Stimulated activated CD4-positive, alpha-beta T cell treated with anti-CD3 and anti-CD28 coated beads, Interleukin-4, amount 100 ng/mL, for 1 hour (primary cell): ENCODE data around the gene ZNF580.

ENCODE experiments used
- DNase-seq: peaks from one replicate; pipeline ENCODE4 v3.0.0-alpha.2; 2020

ZNF580 gene

GRCh38 chr19:55680339-55681130, 39.7 kb downstream of the ZNF580 start:
- DNase-seq, result no peak

- no peak for DNase-seq
These were observed 40.6 kb downstream of the ZNF580 start for GRCh38 chr19:55681131-55682092.

- no peak for DNase-seq
These were observed 42.9 kb downstream of the ZNF580 start for GRCh38 chr19:55683449-55684261.

- DNase-seq, result no peak
These were observed 44.3 kb downstream of the ZNF580 start for GRCh38 chr19:55684946-55685681.

GRCh38 chr19:55685776-55686175, 45.0 kb downstream of the ZNF580 start:
- no peak for DNase-seq

DNA sequence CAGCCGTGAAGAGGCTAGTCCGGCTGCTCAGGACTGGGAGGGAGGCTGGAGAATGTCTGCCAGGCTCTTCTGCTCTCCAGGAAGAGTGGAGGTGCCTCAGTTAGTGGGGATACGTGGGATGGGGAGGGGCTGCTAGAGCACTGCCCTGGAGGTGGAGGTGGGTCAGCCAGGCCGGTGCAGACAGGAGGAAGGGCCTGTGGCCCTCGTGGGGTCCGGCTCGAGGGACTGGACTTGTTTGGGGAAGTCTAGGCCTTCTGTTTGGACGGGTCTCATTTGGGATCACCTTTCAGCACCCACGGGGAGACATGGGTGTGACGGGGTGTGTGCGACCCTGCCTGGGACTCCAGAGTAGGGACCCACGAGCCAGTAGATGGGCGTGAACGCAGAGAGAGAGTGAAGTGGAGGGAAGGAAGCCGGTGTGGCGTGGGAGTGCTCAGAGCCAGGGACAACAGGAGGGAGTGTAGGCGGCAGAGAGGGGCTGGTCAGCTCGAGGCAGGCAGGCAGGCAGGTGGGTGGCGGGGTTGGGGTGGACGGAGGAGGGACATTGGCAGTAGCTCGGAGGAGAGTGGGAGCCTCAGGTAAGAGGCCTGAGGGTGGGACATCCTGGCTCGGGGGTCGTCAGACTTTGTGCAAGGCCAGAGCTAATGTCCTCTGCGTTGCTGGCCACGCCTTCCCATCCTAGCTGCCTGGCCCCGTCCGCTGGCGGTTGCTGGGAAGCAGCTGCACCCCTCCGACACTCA, 45.7 kb downstream of the ZNF580 start:
- no peak for DNase-seq

DNA sequence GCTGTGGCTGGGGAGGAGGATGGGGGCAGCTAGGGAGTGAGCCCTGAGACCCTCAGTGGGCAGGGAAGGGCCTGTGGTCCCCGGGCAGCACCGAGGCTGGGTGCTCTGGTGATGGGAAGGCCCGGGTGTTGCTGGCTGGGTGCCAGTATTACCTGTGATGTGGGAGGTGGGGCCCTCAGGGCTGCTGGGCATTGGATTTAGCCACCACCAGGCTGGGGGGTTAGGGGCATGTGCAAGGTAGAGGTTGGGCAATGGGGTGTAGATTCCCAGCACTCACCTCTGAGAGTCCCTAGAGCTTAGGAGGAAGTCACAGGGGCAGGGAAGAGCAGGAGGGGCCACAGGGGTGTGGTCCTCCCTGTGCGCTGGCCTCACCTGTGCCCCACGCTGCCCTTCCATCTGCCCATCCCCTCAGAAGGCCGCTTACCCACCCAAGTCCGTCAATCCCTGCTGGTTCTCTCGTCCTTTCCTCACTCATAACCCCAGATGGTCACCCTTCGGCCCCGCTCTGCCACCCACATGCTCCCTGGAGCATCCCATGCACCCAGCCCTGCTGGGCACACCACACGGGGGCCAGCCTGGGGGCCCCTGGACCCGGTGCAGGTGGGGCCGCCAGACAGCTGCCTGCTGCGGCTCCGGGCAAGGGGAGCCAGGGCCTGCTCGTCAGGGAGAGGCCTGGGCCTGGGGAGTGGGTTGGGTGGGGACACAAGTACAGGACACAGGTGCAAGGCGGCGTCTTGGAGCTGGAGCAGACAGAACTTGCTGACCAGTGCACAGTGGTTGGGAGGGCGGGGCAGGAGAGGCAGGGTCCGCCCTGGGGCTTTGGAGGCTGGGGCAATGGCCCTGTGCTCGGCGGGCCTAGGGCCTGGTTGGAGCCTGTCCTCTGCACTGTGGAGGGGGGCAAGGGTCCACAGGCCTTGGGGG, 46.7 kb downstream of the ZNF580 start:
- no peak for DNase-seq

DNA sequence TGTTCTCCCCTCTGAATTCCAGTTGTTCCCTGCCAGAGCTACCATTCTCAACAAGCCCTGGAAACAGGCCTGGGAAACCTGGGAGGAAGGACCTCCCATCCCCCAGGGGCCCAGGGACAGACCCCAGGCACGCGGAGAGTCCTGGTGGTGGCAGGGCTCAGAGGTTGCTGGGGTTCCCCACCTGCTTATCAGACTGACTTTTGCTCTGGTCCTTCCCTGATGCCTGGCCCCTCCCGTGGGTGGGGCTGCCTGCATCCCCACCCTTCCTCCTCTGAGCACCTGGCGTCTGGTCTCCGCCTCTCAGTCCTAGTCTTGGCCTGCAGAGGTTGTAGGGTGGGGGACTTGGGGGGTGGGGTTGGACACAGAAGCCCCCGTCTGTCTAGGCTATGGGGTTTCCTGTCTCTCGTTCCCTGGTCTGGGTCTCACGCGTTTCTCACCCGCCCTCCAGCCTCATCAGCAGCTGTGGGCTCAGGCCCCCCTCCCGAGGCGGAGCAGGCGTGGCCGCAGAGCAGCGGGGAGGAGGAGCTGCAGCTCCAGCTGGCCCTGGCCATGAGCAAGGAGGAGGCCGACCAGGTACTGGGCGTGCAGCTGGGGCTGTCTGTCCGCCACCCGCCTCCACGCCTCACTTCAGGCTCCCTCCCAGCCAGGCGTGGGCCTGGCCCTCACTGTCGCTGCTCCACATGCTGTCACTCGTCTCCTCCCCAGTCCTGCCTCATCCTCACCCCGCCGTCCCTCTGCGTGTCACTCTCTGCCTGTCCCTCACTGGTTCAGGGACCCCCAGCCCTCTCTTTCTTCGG, 47.8 kb downstream of the ZNF580 start:
- no peak for DNase-seq

DNA sequence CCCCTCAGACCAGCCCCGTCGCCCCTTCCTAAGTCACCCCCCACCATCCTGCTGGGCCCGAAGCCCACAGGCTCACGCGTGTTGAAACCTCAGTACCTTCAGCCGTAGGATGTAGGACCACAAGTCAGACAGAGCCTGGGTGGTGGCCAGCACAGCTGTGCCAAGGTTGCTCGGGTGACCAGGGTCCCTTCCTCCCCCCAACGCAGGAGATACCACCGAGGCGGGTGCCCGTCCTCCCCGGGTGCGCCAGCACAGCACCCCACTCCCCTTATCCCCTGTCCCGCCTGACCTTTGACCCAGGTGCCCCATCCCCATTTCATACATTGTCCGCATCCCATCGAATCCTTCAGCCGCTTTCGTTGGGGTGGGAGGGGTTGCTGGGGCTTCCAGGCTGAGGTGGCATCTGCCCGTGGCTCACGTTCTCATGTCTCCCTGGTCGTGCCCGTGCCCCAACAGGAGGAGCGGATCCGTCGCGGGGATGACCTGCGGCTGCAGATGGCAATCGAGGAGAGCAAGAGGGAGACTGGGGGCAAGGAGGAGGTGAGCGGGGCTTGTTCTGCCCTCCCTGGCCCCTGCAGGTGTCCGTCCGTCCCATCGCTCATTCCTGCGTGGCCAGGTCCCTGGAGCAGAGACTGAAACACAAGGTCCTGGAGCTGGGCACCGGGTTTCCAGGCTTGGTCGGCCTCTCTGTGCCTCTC, 48.8 kb downstream of the ZNF580 start:
- no peak for DNase-seq

- no peak for DNase-seq
These were observed 49.4 kb downstream of the ZNF580 start for GRCh38 chr19:55690109-55690768.

- no peak for DNase-seq
These were observed 50.2 kb downstream of the ZNF580 start for GRCh38 chr19:55690769-55691545.

DNA sequence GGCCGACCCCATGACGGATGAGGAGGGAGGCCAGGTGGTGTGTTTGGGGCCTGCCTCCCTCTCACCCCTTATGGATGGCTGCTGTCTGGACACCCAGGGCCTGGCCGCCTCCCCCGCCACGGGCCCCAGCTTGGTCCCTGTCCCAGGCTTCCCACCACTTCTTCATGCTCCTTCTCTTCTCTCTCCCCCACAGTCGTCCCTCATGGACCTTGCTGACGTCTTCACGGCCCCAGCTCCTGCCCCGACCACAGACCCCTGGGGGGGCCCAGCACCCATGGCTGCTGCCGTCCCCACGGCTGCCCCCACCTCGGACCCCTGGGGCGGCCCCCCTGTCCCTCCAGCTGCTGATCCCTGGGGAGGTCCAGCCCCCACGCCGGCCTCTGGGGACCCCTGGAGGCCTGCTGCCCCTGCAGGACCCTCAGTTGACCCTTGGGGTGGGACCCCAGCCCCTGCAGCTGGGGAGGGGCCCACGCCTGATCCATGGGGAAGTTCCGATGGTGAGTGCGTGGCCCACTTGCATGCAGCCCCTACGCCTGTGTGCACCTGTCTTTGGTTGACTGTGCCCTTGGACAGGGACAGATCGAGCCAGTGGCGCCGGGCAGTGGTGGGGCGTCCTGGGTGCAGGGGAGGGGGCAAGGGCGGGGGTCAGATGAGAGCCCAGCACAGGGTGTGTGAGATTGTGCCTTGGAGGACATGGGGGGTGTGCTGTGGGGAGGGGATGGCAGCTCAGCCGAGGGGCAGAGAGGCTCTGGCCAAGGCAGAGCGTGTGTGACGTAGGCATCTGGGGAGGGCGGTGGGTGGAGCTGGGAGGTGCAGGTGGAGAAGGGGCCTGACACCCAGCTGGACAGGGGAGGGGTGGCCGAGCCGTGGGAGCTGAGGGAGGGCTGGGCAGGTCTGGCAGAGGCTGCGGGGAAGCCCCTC, 51.0 kb downstream of the ZNF580 start:
- no peak for DNase-seq

- no peak for DNase-seq
These were observed 51.9 kb downstream of the ZNF580 start for GRCh38 chr19:55692681-55693081.
